HG03354 (cell line): Measurements from ENCODE around the gene GPBP1.
"Not testable (repeated sequence)": the region's sequence is repeated elsewhere in the genome, so short reads cannot be mapped to it uniquely, and the experiment has no call there.

Source experiments
- ATAC-seq: cut with Tn5 transposase; IDR thresholded peaks from one replicate; pipeline ENCODE4 v1.9.1; 2021; ENCODE audit warnings: mild to moderate bottlenecking; ENCODE audit not compliant: unreplicated experiment, poor library complexity, severe bottlenecking

Gene GPBP1

GRCh38 chr5:57173319-57174127, at the start of gene GPBP1:
Gene GPBP1 (plus strand): TSS chr5:57174059. CDS start chr5:57214131, 40,072 bp downstream.
- ATAC-seq = peak; percentile 71

- ATAC-seq = no peak
Observed at GRCh38 chr5:57128325-57128724, 45.5 kb upstream of the GPBP1 start.

GRCh38 chr5:57133574-57133973, 40.3 kb upstream of the GPBP1 start:
- ATAC-seq = no peak

DNA sequence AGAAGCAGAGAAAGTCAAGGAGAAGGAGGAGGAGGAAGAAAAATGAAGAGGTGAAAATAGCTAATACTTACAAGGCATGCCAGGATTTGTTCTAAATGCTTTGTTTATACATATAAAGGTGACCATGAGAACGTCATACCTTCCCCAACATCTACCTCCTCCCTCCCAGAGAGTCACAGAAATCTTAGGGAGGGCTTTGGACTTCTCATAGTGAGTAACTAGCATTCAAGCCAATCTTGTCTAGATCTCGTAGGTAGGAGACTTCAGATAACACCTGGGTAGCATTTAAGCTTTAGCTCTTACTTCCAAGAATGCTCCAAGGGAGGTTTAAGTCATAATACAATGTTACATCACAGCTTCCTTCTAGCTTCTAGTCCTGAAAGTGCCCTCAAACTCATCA, 36.5 kb upstream of the GPBP1 start:
- ATAC-seq = peak; percentile 13

- ATAC-seq = no peak
Observed at GRCh38 chr5:57152316-57152715, 21.5 kb upstream of the GPBP1 start.

DNA sequence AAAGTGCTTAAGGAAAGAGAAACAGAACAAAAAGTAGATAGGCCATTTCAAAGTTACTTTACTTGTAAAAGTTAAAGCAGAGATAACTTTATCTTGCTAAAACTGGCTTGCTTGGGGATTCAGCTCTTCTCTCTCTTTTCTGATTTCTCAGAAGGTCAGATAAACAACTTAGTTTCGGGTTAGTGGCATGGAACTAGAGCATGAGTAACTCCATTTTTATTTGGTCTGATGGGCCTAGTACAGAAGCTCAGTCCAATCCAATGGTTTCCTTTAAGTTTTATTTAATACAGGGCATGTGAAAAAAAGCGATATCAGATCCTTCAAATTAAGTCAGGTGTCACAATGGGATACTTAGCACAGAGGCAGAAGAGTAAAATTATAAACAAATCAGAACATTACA, 18.8 kb upstream of the GPBP1 start:
- no peak for ATAC-seq

DNA sequence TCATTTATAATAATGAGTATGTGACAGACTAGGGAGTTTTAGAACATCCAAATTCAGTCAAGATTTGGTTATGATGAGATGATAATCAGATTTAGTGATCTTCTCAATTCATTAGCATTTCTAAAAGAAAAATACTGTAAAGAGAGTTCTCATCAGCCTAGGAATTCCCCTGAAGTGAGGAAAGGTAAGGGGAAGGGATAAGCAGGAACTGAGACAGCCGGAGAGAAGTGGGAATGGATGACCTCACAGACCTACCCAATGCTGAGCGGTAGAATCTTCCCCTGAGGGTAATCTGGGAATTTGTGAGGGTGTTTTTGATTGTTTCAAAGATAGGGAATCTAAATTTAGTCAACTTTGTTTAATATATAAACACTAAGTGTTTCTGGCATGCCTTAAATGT, 16.7 kb upstream of the GPBP1 start:
- ATAC-seq = no peak

DNA sequence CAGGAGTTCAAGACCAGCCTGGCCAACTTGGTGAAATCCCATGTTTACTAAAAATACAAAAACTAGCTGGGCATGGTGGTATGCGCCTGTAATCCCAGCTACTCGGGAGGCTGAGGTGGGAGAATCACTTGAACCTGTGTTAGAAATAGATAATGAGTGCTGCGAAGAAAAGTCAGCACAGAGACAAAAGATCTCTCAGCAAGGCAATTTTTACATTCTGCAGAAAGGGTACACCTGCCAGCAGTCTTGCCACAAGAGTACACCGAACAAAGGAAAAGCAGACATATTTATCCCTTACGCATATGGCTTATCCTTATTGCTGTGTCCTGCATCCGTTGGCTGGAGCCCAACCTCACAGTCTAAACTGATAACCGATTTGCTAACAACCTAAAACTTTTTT, 16.2 kb upstream of the GPBP1 start:
- ATAC-seq = no peak

DNA sequence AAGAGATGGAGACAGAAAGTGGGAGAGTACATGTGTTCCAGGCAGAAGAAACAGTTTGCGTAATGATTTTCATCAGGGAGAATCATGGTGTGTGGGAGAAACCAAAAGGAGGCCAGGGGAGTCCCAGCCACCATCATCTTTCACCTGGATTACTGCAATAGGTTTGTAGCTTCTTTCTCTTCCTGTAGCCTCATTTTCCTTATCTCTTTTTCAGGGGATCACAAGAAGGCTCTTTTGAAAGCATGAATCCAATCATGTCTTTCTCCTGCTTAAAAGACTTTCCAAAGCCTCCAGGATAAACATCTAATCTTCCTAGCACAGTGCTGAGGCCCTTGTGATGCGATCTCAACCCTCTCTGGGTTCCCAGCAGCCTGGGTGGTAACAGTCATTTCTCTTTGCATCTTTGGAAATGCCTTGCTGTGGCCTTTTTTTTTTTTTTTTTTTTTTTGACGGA, 10.3 kb upstream of the GPBP1 start:
- no peak for ATAC-seq

GRCh38 chr5:57164124-57164523, 9.7 kb upstream of the GPBP1 start:
- ATAC-seq = no peak

DNA sequence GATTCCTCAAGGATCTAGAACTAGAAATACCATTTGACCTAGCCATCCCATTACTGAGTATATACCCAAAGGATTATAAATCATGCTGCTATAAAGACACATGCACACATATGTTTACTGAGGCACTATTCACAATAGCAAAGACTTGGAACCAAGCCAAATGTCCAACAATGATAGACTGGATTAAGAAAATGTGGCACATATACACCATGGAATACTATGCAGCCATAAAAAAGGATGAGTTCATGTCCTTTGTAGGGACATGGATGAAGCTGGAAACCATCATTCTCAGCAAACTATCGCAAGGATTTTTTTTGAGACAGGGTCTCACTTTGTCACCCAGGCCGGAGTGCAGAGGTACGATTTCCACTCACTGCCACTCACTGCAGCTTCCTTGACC, 8.7 kb upstream of the GPBP1 start:
- not testable (repeated sequence) for ATAC-seq

DNA sequence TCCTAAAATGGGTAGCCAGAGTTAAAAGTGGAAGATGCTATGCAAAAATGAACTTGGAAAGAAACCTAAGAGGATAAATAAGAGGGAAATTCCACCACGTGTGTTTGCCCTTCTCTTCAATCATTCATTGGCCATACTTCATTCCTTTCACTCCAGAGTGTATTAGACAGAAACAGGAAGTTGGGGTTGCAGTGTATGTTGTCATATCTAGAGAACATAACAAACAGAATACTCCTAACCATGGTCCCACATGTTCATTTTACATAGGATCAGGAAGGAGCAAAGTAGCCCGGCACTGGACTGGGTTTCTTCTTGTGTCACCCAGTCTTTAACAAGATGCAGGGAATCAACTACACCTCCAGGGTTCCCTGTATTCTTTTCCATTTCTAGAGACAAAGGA, 7.6 kb upstream of the GPBP1 start:
- peak; percentile 49 for ATAC-seq

DNA sequence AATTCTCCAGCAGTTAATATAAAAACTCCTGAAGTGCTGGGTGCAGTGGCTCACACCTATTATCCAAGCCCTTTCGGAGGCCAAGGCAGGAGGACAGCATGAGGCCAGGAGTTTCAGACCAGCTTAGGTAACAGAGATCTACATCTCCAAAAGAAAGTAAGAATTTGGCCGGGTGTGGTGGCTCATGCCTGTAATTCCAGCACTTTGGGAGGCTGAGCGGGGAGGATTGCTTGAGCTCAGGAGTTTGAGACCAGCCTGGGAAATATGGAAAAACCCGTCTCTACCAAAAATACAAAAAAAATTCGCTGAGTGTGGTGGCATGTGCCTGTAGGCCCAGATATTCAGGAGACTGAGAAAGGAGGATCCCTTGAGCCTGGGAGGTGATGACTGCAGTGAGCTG, 6.7 kb upstream of the GPBP1 start:
- ATAC-seq = no peak

DNA sequence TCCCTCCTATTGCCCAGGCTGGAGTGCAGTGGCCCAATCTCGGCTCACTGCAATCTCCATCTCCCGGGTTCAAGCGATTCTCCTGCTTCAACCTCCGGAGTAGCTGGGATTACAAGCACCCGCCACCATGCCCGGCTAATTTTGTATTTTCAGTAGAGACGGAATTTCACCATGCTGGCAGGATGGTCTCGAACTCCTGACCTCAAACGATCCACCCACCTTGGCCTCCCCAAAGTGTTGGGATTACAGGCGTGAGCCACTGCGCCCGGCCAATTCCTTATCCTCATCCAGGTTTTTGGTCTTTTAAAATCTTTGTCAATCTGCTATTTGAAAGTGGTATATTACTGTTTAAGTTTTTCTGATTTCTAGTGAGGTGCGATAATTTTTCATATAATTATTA, 3.7 kb upstream of the GPBP1 start:
- not testable (repeated sequence) for ATAC-seq

- no peak for ATAC-seq
Observed at GRCh38 chr5:57171816-57172465, 1.9 kb upstream of the GPBP1 start.

DNA sequence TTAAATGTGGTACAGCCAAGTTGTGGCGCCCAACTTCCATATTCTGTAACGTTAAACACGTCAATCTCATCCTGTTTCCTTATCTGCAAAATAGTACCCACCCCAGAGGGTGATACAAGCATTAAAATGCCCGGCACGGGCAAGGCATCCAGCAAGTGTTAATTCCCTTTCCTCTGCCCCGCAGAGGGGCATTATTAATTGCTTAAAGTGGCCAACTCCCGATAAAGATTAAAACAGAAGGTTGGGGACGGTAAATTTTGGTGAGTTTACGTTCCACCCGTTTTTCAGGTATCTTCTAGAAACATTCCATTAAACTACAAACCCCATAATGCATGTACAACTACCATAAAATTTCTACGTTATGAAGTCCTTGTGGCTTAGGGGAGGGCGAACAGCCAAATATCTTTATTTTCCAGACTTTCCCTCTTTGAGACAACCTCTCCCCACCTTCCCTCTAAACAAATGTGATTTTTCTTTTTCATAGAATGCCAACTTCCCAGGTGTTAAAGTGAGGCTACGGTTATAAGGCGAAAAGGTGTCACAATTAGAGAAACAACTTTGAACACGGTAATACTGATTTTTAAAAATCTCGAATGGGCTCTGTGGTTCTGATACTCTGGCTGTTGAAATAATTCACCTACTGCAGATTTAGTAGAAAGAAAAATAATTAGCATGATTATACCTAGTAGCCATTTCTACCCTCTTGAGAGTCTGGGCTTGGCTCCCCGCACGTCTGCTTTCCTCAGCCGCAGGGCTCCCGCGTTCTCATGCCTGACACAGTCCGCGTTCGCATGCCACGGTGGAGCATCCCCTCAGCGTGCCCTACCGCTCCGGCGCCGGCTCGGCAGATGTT, 1.2 kb upstream of the GPBP1 start:
- no peak for ATAC-seq

- ATAC-seq = peak; percentile 9
Observed at GRCh38 chr5:57174128-57174889, 450 bp downstream of the GPBP1 start.

DNA sequence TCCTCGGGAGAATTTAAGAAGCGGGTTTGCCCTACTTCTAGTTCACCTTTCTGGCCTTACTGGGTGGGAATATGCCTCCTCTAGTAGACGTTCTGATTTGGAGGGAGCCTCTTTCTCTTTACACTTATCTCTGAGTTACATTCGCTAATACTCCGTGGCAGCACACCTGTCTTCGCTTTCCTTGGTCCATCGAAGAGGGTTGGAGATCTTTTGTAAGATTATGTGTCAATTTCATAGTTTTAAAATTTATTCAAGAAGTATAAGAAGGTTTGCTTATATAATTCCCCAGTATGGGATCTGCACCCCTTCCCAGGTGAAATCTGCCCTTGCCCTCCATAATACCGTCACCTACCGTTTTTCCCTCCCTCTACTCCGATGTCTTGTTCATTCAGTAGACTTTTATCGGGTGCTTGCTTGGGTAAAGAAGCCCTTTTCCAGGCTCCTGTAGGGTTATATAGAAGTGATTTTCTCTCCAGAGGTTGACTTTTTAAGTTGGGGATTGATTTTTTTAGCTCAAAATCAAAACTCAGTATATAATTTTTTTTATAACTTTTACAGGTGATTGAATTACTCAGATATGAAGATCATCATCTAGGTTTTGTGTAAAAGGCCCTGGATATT, 1.1 kb downstream of the GPBP1 start:
- no peak for ATAC-seq

DNA sequence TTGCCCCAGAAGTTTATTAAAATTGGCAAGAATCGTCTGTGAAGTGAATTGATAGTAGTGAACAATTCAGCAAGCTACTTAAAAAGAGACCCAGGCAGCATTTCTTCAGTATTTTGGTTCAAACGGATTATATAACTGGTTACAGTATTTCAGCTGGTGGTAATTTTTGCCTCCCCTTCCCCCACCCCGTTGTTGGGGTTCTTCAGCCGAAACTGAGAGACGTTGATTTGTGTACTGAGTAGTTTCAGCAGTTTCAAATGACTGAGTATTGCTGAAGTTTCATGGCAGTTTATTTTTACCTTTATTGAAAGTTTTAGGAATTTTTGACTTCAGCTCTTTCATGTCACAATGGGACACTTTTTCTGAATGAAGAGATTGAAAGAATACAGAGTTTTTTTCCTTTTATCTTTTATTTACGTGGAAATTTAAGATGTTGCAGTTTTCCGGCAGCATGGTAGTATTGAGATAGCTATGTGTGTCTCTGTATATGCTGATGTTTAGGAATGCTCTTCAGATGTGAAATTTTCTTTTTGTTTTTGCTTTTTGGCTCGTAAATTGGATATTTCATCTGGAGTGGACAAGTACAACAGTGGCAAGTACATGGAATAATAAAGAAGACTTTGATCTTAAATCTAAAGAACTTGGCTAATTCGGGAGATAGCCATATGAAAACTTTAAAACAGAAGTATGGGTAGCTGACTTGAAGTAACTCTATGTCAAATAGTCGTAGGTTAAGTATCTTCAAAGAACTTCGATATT, 1.9 kb downstream of the GPBP1 start:
- ATAC-seq = peak; percentile 19
